SK-N-MC (cell line): ENCODE measurements around the gene SEPTIN1.

Source experiments
- DNase-seq: peaks from one replicate; pipeline ENCODE4 v3.0.0-alpha.2; 2011; ENCODE audit warnings: low read depth, low spot score
- H3K27ac ChIP-seq: fragments of 200-600 bp; sonication (generic); 2 replicates; pipeline ENCODE4 v1.5.1; 2016; ENCODE audit warnings: mixed run types
- H3K36me3 ChIP-seq: fragments of 200-600 bp; sonication (generic); 2 replicates; pipeline ENCODE4 v1.6.1; 2017; ENCODE audit warnings: antibody characterized with exemption, low read length, mixed read lengths; ENCODE audit not compliant: insufficient read depth
- H3K4me3 ChIP-seq: fragments of 200-600 bp; sonication (generic); 2 replicates; pipeline ENCODE4 v1.5.1; 2016
- H3K9ac ChIP-seq: fragments of 200-600 bp; sonication (generic); 2 replicates; pipeline ENCODE4 v1.8.0; 2017; ENCODE audit warnings: mixed run types, mixed read lengths; ENCODE audit not compliant: insufficient read length
- H3K9me3 ChIP-seq: fragments of 200-600 bp; sonication (generic); 2 replicates; pipeline ENCODE4 v1.6.1; 2017; ENCODE audit warnings: low read depth, mild to moderate bottlenecking, antibody characterized with exemption, low read length, moderate library complexity, mixed read lengths
- EZH2 ChIP-seq: fragments of 200-600 bp; sonication (generic); IDR thresholded peaks from one replicate; pipeline ENCODE4 v1.6.1; 2017; ENCODE audit warnings: antibody characterized with exemption
- FOXP2 ChIP-seq: optimal IDR thresholded peaks from 2 replicates; pipeline ENCODE3; 2011; ENCODE audit warnings: mild to moderate bottlenecking, moderate library complexity; ENCODE audit not compliant: insufficient read depth; ENCODE audit errors: extremely low read length, control extremely low read depth
- POLR2AphosphoS5 ChIP-seq: IDR thresholded peaks from 2 replicates; pipeline ENCODE4 v1.6.1; 2012; ENCODE audit warnings: mild to moderate bottlenecking, low read depth, low read length, borderline replicate concordance

SEPTIN1 gene

DNA sequence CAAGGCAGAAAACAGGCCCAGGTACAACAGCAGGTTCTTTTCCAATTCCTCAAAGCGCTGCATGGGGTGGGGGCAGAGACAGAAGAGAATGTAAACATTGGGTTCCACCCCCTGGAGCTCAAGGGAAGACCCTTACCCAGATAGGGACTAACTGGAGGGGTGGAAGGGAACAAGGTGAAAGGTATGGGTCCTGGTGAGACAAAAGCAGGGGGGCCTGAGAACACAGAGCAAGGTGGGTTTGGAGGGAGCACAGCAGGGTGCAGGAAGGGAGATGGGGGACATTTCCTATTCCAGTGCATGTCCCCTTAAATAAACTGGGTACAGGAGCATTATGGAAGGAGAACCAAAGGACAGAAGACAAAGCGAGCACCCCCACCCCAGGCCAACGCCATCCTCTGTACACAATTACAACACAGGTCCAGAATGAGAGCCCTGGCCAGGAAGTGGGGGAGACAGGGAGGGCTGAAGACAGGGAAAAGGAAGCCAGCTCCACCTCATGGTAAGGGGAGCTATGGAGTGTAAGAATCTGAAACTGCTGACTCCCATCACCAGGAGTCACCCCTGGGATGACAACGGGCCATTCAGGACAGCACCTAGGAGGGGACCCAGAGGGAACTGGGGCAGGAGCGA is 25.2 kb downstream of the SEPTIN1 start:
- Histone ChIP-seq H3K9ac (no peak overlapping the region), H3K27ac (no peak overlapping the region), H3K9me3 (no peaks in the 10 kb centered on the region), H3K4me3 (no peak overlapping the region), H3K36me3 (peaks cover 33% of the 10 kb centered on the region; the same call in 1 of the 2 replicates)
- no peak for TF ChIP-seq FOXP2
- DNase-seq = no peak

DNA sequence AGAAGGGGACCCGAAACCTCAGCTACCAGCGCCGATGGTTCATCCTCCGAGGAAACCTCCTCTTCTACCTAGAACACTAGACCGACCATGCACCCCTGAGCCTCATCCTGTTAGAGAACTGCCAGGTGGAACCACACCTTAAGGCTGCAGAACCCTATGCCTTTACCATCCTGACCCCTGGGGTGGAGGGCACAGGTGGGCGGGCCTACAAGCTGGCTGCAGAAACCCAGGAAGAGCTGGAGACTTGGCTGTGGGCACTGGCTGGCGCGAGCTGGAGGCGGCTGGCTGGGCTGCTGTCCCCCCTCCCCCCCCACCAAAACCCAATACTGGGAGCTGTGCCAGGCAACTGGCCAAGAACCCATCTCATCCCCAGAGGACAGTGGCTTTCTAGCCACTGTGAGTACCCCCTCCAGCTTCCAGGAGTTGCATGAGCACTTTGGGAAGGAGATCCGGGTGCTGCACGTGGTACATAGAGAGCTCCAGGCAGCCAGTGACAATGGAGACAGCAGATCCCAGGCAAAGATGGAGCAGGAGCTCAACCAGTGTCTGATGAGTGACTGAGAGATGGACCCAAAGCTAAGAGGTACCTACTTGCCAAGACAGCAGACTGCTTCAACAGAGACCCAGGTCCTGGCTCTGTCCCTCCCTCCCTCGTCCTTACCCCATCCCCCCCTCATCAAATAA is 25.8 kb downstream of the SEPTIN1 start:
- H3K36me3 ChIP-seq = peaks cover 38% of the 10 kb centered on the region; the same call in 1 of the 2 replicates
- no peak for TF ChIP-seq FOXP2
- TF ChIP-seq POLR2AphosphoS5 = no peak; the same call in 1 of the 2 replicates
- TF ChIP-seq EZH2 = no peak
- peak overlapping the region; percentile 78 for H3K9ac ChIP-seq
- peak overlapping the region; percentile 82 for H3K27ac ChIP-seq
- no peaks in the 10 kb centered on the region for H3K9me3 ChIP-seq
- H3K4me3 ChIP-seq = no peak overlapping the region
- DNase-seq = no peak

DNA sequence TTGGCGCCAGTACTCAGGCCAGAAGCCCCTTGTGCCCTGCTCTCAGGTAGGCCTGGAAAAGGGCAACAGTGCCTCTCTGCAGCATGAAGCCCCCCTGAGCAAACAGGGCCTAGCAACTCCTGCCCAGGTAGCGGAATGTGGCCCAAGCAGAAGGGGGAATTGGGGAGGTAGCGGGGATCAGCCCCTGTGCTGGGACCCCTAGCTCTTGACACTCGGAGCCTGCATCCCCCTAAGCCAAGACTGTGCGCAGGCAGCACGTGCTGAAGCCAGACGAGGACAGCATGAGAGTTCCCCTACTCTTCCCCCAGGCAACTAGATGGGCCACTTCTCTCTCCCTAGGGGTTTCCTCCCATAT is 26.4 kb downstream of the SEPTIN1 start:
- TF ChIP-seq EZH2 = no peak
- no peak for TF ChIP-seq POLR2AphosphoS5
- TF ChIP-seq FOXP2 = no peak
- peak overlapping the region; percentile 78 for H3K9ac ChIP-seq
- peak overlapping the region; percentile 93 for H3K4me3 ChIP-seq
- DNase-seq = no peak
- peak overlapping the region; percentile 82 for H3K27ac ChIP-seq
- H3K36me3 ChIP-seq = peaks cover 44% of the 10 kb centered on the region; the same call in 1 of the 2 replicates
- no peaks in the 10 kb centered on the region for H3K9me3 ChIP-seq

GRCh38 chr16:30355144-30355953 is 27.0 kb downstream of the SEPTIN1 start, which contains the start of gene CD2BP2:
Gene CD2BP2 (minus strand): TSS chr16:30355308. CDS start chr16:30354681, 627 bp downstream.
- H3K27ac ChIP-seq = peak within 1 kb of the TSS; percentile 82
- peak; percentile 62; the same call in 1 of the 2 replicates for TF ChIP-seq POLR2AphosphoS5
- peak; percentile 40 for TF ChIP-seq FOXP2
- no peak for TF ChIP-seq EZH2
- H3K9ac ChIP-seq = peak within 1 kb of the TSS; percentile 95
- no peaks in the 10 kb centered on the region for H3K9me3 ChIP-seq
- H3K36me3 ChIP-seq = peaks cover 49% of the 10 kb centered on the region; the same call in 1 of the 2 replicates
- DNase-seq = peak; percentile 80
- H3K4me3 ChIP-seq = peak within 1 kb of the TSS; percentile 93

DNA sequence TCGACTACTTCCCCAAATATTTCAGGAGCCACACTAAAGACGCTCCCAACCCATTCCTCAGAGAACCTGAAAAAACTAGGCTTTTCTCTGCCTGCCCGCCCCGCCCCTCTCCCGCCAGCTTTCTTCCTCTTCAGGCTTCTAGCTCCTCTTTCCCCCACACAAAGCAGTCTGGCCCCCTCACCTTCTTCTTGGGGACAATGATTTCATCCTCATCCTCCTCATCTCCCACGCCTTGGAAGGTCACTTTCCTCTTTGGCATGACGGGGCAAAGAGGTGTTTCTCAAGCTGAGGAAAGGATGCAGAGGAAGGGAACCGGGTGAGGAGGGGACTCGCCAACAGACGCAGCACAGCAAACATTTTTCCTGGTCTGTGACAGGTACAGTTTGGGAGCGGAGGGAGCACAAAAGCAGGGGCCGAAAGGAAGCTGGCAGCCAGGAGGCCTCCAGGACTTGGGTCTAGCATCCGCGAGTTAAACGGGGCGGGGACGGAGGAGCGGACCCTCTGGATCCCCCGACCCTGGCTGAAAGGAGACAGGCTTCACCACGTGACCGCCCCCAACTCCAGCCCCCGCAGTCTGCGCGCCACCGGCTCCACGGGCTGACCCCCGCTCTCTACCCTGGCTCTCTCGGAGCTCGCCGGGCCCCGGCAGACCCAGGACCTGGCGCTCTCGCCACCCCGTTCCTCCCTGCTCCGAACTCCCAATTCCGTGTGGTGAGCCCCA is 27.8 kb downstream of the SEPTIN1 start:
- peak overlapping the region; percentile 93 for H3K4me3 ChIP-seq
- DNase-seq = no peak
- H3K9me3 ChIP-seq = no peaks in the 10 kb centered on the region
- TF ChIP-seq FOXP2 = no peak
- TF ChIP-seq EZH2 = no peak
- no peak for TF ChIP-seq POLR2AphosphoS5
- H3K9ac ChIP-seq = peak overlapping the region; percentile 95
- peak overlapping the region; percentile 39; the same call in 1 of the 2 replicates for H3K27ac ChIP-seq
- H3K36me3 ChIP-seq = peaks cover 48% of the 10 kb centered on the region; the same call in 1 of the 2 replicates

GRCh38 chr16:30353438-30354129 is 28.8 kb downstream of the SEPTIN1 start:
- no peak for DNase-seq
- Histone ChIP-seq H3K9ac (peak overlapping the region; percentile 95), H3K4me3 (peak overlapping the region; percentile 93), H3K36me3 (peaks cover 41% of the 10 kb centered on the region; the same call in 1 of the 2 replicates), H3K27ac (no peak overlapping the region), H3K9me3 (no peaks in the 10 kb centered on the region)
- TF ChIP-seq FOXP2 (no peak), EZH2 (no peak)

DNA sequence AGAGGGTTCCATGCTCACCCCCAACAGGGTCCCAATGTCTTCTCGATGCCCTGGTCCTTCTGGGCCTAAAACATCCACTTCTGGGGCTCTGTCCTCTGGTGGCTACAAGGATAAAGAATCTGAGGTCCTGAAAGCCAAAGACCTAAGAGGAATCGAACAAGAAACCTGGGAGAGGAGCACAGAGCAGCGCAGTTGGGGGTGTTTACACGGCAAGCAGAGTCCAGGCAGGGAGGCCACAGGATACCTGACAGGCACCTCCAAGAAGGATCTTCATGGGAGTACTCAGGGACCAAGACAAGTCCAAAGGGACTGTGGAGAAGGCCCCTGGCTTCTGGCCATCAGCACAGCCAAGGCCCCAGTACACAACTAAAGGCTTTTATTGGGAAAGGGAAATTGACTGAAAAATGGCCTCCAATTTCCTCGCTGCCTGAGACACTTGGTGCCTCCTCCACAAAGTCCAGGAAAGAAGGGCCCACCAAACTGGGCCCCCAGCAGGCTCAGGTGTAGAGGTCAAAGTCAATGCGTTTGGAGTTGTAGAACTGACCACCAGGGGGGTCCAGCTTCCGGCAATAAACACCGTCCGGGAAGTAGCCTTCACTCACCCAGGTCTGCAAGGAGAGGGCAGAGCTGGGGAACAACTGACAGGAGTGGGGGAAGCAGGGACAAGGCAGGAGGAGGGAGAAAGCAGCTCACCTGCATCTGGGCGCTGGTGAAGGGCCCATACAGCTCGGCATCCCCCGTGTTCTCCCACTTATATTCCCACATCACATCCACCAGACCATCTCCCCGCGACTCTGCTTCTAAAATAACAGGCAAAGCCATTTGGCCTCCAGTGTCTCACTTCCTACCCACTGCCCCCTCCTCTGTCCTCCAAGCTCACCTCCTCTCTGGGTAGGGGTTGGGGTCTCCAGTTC is 29.6 kb downstream of the SEPTIN1 start:
- Histone ChIP-seq H3K27ac (no peak overlapping the region), H3K9ac (no peak overlapping the region), H3K36me3 (peaks cover 37% of the 10 kb centered on the region; the same call in 1 of the 2 replicates)

More for the DNA sequence above, 29.6 kb downstream of the SEPTIN1 start:
- H3K9me3 ChIP-seq = no peaks in the 10 kb centered on the region
- no peak overlapping the region for H3K4me3 ChIP-seq
- TF ChIP-seq FOXP2 (no peak), POLR2AphosphoS5 (no peak), EZH2 (no peak)
- no peak for DNase-seq
